Neural progenitor cell (in vitro differentiated cells): ENCODE data around the gene MINDY3. TPM values are rescaled to one million over a fixed set of nuclear protein-coding genes. Genes with fewer than 3 reads are reported as not detected.

Experiments used
- DNase-seq: peaks from one replicate; pipeline ENCODE4 v3.0.0-alpha.2; 2016; ENCODE audit warnings: low spot score
- H2AFZ ChIP-seq: fragments of 200-600 bp; sonication (generic); replicated peaks from 2 replicates; pipeline ENCODE4 v1.6.1; 2016; ENCODE audit warnings: antibody characterized with exemption
- H3F3A ChIP-seq: fragments of 200-600 bp; sonication (generic); 2 replicates; pipeline ENCODE4 v1.6.1; 2016; ENCODE audit warnings: antibody characterized with exemption, low read depth
- H3K27ac ChIP-seq: fragments of 200-600 bp; sonication (generic); 2 replicates; pipeline ENCODE4 v1.5.1; 2016; ENCODE audit warnings: mild to moderate bottlenecking
- H3K27me3 ChIP-seq: fragments of 200-600 bp; sonication (generic); 2 replicates; pipeline ENCODE4 v1.6.1; 2016; ENCODE audit warnings: mild to moderate bottlenecking, moderate library complexity
- H3K36me3 ChIP-seq: fragments of 200-600 bp; sonication (generic); 2 replicates; pipeline ENCODE4 v1.5.1; 2016
- H3K4me1 ChIP-seq: fragments of 200-600 bp; sonication (generic); 2 replicates; pipeline ENCODE4 v1.6.1; 2016; ENCODE audit warnings: mixed run types
- H3K4me2 ChIP-seq: fragments of 200-600 bp; sonication (generic); 2 replicates; pipeline ENCODE4 v1.6.1; 2016
- H3K4me3 ChIP-seq: fragments of 200-600 bp; sonication (generic); 2 replicates; pipeline ENCODE4 v1.5.1; 2016
- H3K79me2 ChIP-seq: fragments of 200-600 bp; sonication (generic); 2 replicates; pipeline ENCODE4 v1.6.1; 2016; ENCODE audit warnings: low read depth
- H3K9ac ChIP-seq: fragments of 200-600 bp; sonication (generic); 2 replicates; pipeline ENCODE4 v1.6.1; 2016
- H3K9me3 ChIP-seq: fragments of 200-600 bp; sonication (generic); 2 replicates; pipeline ENCODE4 v1.5.1; 2016; ENCODE audit warnings: low read depth
- H4K20me1 ChIP-seq: fragments of 200-600 bp; sonication (generic); 2 replicates; pipeline ENCODE4 v1.6.1; 2016; ENCODE audit warnings: low read depth
- H3K27ac Mint-ChIP-seq: 3 replicates; pipeline ENCODE4 v1.8.0; 2021; ENCODE audit warnings: mixed read lengths
- H3K27me3 Mint-ChIP-seq: 2 replicates; pipeline ENCODE4 v1.8.0; 2022; ENCODE audit warnings: low read depth, mild to moderate bottlenecking, inconsistent platforms, moderate library complexity, mixed read lengths; ENCODE audit not compliant: insufficient read depth
- H3K36me3 Mint-ChIP-seq: 3 replicates; pipeline ENCODE4 v1.8.0; 2021; ENCODE audit warnings: mixed read lengths
- H3K4me1 Mint-ChIP-seq: 3 replicates; pipeline ENCODE4 v1.8.0; 2021; ENCODE audit warnings: mixed read lengths
- H3K4me3 Mint-ChIP-seq: 3 replicates; pipeline ENCODE4 v1.8.0; 2021; ENCODE audit warnings: mild to moderate bottlenecking, moderate library complexity, mixed read lengths
- H3K9me3 Mint-ChIP-seq: 3 replicates; pipeline ENCODE4 v1.8.0; 2020; ENCODE audit warnings: mixed read lengths
- EZH2 ChIP-seq: fragments of 200-600 bp; sonication (generic); IDR thresholded peaks from 2 replicates; pipeline ENCODE4 v1.6.1; 2017; ENCODE audit warnings: antibody characterized with exemption, mild to moderate bottlenecking, moderate library complexity
- EZH2phosphoT487 ChIP-seq: fragments of 200-600 bp; sonication (generic); IDR thresholded peaks from 2 replicates; pipeline ENCODE4 v1.6.1; 2017; ENCODE audit warnings: antibody characterized with exemption
- total RNA-seq: library from RNA; depleted of rRNA; stranded (reverse); fragments of >200 nt; gene quantifications from 2 replicates; pipeline ENCODE4 v1.2.3, GENCODE V29; 2015; ENCODE audit warnings: low replicate concordance
- TF ChIP-seq, protein P1 (sequence below): fragments of 200-600 bp; sonication (generic); IDR thresholded peaks from 2 replicates; pipeline ENCODE4 v1.5.1; 2017; ENCODE audit warnings: antibody characterized with exemption, mild to moderate bottlenecking

The MINDY3 gene
- total RNA-seq, 1 donor from 2014 or later: 28.2 TPM

DNA sequence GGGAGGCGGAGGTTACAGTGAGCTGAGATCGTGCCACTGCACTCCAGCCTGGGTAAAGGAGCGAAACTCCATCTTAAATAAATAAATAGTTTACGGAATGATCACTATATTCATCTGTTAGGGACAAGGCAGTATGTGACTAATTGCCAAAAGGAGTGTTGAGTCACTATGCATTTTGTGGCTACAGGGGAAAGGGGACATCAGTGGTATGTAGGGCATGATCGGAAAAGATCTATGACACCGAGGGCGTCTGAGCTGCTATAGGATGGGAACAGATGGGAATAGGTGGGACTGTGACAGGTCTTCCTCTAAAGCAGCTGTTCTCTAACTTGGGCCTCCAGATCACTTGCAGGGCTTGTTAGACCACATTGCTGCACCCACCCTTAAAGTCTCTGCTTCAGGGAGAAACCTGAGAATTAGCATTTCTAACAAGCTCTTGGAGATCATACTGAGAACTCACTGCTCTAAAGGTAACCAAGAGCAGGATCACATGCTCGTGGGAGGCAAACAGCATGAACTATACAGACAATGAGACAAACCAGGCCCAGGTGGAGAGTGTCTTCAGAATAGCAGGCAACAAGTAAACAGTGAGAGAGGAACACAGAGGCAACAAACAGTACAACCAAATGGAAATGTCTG lies 75.5 kb downstream of the MINDY3 start:
- H3K4me3 Mint-ChIP-seq: no peak overlapping the region
- DNase-seq: no peak
- H3K4me1 ChIP-seq: no peaks in the 10 kb centered on the region
- H3F3A ChIP-seq: no peaks in the 10 kb centered on the region
- no peaks in the 10 kb centered on the region for H4K20me1 ChIP-seq
- TF ChIP-seq EZH2phosphoT487 (no peak), EZH2 (no peak)
- TF ChIP-seq, protein P1, sequence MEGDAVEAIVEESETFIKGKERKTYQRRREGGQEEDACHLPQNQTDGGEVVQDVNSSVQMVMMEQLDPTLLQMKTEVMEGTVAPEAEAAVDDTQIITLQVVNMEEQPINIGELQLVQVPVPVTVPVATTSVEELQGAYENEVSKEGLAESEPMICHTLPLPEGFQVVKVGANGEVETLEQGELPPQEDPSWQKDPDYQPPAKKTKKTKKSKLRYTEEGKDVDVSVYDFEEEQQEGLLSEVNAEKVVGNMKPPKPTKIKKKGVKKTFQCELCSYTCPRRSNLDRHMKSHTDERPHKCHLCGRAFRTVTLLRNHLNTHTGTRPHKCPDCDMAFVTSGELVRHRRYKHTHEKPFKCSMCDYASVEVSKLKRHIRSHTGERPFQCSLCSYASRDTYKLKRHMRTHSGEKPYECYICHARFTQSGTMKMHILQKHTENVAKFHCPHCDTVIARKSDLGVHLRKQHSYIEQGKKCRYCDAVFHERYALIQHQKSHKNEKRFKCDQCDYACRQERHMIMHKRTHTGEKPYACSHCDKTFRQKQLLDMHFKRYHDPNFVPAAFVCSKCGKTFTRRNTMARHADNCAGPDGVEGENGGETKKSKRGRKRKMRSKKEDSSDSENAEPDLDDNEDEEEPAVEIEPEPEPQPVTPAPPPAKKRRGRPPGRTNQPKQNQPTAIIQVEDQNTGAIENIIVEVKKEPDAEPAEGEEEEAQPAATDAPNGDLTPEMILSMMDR: no peak
- H3K4me3 ChIP-seq: no peak overlapping the region
- H3K9ac ChIP-seq: no peak overlapping the region
- no peaks in the 10 kb centered on the region for H3K27me3 ChIP-seq
- H3K27ac Mint-ChIP-seq: no peak overlapping the region
- peaks cover 13% of the 10 kb centered on the region for H3K36me3 Mint-ChIP-seq
- H3K36me3 ChIP-seq: no peaks in the 10 kb centered on the region
- H2AFZ ChIP-seq: no peak overlapping the region
- H3K27me3 Mint-ChIP-seq: no peaks in the 10 kb centered on the region
- no peaks in the 10 kb centered on the region for H3K9me3 Mint-ChIP-seq
- no peaks in the 10 kb centered on the region for H3K9me3 ChIP-seq
- no peak overlapping the region for H3K27ac ChIP-seq
- H3K4me2 ChIP-seq: no peak overlapping the region
- no peaks in the 10 kb centered on the region for H3K4me1 Mint-ChIP-seq
- no peaks in the 10 kb centered on the region for H3K79me2 ChIP-seq

GRCh38 chr10:15783941-15784636 lies 76.2 kb downstream of the MINDY3 start:
- TF ChIP-seq EZH2: no peak
- Histone ChIP-seq H3F3A (no peaks in the 10 kb centered on the region), H3K4me1 (no peaks in the 10 kb centered on the region), H3K27me3 (no peaks in the 10 kb centered on the region), H3K9ac (no peak overlapping the region), H3K4me3 (no peak overlapping the region), H3K9me3 (no peaks in the 10 kb centered on the region), H3K27ac (no peak overlapping the region), H3K4me2 (no peak overlapping the region), H2AFZ (no peak overlapping the region), H4K20me1 (no peaks in the 10 kb centered on the region), H3K36me3 (no peaks in the 10 kb centered on the region), H3K79me2 (no peaks in the 10 kb centered on the region)
- Mint-ChIP-seq H3K27me3 (no peaks in the 10 kb centered on the region), H3K4me1 (no peaks in the 10 kb centered on the region), H3K4me3 (no peak overlapping the region), H3K36me3 (peaks cover 12% of the 10 kb centered on the region), H3K9me3 (no peaks in the 10 kb centered on the region), H3K27ac (no peak overlapping the region)
- no peak for DNase-seq

- H3K36me3 Mint-ChIP-seq: peaks cover 18% of the 10 kb centered on the region
- H3K9ac ChIP-seq: no peak overlapping the region
These were observed 77.5 kb downstream of the MINDY3 start for GRCh38 chr10:15782851-15783250.

More at GRCh38 chr10:15782851-15783250, 77.5 kb downstream of the MINDY3 start:
- H3K27me3 ChIP-seq: no peaks in the 10 kb centered on the region
- H3K79me2 ChIP-seq: no peaks in the 10 kb centered on the region
- no peak overlapping the region for H3K27ac ChIP-seq
- no peaks in the 10 kb centered on the region for H3K36me3 ChIP-seq
- H3K4me3 ChIP-seq: no peak overlapping the region
- no peaks in the 10 kb centered on the region for H4K20me1 ChIP-seq
- Mint-ChIP-seq H3K4me1 (no peaks in the 10 kb centered on the region), H3K4me3 (no peak overlapping the region), H3K27me3 (no peaks in the 10 kb centered on the region), H3K27ac (no peak overlapping the region), H3K9me3 (no peaks in the 10 kb centered on the region)
- no peak for DNase-seq
- H3K4me2 ChIP-seq: no peak overlapping the region
- no peaks in the 10 kb centered on the region for H3K9me3 ChIP-seq
- TF ChIP-seq EZH2phosphoT487: no peak
- TF ChIP-seq, protein P1: no peak
- TF ChIP-seq EZH2: no peak
- no peak overlapping the region for H2AFZ ChIP-seq
- H3F3A ChIP-seq: no peaks in the 10 kb centered on the region
- H3K4me1 ChIP-seq: no peaks in the 10 kb centered on the region
